Islet of Langerhans (tissue), 1 donor: ENCODE measurements around the gene MX2.
"Not testable (repeated sequence)": the region's sequence is repeated elsewhere in the genome, so short reads cannot be mapped to it uniquely, and the experiment has no call there.

Experiments
- FAIRE-seq: peaks from one replicate; lab custom pipeline; 2011; peaks lifted over from hg19 to GRCh38; lab: Jason Lieb, UNC

MX2 gene

GRCh38 chr21:41342035-41342434 is 19.8 kb upstream of the MX2 start:
- no peak for FAIRE-seq

GRCh38 chr21:41344146-41344545 is 17.7 kb upstream of the MX2 start:
- FAIRE-seq = no peak

DNA sequence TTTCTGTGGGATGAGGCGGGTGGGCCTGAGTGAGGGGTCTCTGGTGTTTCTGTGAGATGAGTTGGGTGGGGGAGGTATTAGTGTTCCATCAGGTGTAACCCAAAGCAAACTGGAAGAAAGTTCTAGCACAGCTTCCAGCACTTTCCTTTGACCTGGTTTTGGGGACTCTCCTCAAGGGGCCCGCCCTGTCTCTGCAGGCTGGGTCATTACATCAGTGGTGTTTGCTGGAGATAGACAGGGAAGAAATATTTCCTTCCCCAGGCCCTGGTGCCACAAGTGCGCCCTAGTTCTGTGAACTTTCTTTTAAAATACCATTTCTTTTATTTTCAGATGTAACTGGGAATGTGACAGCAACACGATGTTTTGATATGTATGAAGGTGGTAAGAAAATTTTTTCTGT is 16.5 kb upstream of the MX2 start:
- no peak for FAIRE-seq

- FAIRE-seq = no peak
Observed at GRCh38 chr21:41345934-41346685, 15.7 kb upstream of the MX2 start.

DNA sequence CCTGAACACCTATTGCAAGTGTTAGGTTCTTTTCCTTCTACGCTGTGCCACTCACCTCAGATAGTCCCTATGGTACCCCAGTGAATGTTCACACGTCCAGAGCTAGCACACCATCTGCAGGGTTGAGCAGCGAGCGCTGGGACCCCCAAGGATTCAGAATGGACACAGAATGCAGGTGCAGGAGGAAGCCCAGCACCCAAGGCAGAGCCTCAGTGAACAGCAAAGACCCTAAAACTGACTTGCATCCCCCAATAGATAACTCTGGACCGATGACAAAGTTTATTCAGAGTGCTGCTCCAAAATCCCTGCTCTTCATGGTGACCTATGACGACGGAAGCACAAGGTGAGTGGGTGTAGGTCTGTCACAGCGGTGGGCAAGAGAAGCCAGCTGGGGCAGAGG is 15.1 kb upstream of the MX2 start:
- no peak for FAIRE-seq

DNA sequence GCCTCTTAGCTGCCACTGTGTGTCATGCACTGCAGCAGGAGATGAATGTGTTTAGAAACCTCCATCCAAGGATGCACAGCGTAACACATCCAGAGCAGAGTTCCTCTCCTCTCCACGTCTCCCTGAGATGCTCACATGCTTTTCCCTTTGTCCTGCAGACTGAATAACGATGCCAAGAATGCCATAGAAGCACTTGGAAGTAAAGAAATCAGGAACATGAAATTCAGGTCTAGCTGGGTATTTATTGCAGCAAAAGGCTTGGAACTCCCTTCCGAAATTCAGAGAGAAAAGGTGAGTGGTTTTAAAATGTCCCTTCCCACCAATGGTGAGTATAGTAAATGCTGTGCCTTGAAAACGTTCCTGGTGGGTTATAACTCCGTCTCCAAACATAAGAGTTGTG is 13.4 kb upstream of the MX2 start:
- FAIRE-seq = no peak

DNA sequence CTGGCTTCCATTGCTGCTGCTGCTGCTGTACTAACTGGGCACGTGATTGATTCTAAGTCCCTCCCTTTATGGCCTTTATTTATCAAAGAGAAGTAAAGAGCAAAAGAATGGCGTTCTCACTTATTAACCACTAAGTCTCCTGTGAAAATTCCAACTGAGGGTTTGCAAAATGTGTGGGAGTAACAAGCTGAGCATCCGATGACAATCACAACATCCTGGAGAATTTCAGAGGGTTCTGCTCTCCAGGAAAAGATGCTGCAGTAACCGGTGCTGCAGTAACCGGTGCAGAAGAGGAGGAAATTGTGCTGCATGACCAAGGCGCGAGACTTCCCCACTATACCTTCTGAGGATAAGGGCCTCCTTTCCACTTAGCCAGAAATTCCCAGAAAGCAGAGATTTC is 12.7 kb upstream of the MX2 start:
- FAIRE-seq = no peak

DNA sequence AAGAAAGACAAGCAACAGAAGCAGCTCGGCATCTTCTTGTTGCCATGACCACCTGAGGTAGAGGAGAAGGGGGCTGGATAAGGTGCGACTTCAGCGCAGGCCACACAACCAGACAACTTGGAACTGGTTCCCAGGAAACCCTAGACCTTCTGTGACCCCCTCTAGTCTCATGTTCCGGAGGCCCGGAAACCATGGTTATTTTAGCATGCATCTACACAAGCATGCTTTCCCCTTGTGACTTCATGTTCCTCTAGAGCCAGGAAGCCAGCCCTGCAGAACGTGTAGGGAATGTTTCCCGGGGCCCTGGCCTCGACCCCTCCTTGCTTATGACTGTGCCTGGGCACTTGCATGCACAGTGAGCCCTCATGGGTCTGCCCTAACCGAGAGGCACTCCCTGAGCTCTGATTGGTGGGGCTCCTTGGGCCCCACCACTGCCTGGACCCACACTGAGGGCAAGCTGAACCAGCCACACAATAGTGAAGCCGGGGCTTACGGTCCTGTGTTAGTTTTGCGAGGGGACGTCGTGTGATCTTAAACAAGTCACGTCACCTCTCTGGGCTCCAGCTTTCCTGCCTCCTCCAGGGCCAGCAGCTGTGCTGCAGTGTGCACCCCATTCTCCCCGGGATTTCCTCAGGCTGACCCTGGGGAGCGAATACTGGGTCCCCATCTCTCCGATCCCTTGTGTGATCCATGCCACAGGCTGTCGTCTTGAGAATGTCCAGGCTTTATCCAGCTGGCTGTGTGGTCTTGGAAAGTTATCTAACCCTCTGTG is 12.0 kb upstream of the MX2 start:
- FAIRE-seq = no peak

DNA sequence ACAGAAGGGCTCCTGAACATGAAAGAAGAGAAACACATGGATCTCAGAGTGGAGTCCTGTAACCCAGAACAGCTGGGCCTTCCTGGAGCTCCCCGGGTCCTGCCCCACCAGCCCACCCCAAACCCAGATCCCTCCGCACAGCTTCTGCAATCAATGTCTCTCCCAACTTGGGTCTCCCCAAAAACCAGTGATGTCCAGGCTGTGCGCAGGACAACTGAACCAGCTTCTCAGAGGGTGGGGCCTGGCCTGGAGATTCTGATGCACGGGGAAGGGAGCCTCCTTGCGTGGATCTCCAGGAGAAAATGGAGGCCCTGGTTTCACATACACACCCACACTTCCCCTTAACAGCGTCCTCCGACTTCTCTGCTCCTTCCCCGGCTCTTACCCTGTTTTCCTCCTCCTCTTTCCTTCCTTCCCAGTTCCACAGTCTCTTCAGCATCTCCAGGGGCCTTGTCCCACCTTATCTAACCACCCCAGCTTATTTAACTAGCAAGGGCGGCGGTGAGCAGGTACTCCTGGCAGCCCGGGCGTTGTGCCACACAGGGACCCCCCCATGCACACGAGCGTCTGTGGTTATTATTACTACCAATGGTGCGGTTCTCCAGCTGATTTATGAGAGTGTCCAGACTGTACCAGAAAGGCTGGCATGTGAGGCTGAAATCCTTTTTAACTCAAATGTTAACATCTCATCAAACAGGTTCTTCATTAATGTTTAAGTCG is 11.2 kb upstream of the MX2 start:
- FAIRE-seq = no peak

DNA sequence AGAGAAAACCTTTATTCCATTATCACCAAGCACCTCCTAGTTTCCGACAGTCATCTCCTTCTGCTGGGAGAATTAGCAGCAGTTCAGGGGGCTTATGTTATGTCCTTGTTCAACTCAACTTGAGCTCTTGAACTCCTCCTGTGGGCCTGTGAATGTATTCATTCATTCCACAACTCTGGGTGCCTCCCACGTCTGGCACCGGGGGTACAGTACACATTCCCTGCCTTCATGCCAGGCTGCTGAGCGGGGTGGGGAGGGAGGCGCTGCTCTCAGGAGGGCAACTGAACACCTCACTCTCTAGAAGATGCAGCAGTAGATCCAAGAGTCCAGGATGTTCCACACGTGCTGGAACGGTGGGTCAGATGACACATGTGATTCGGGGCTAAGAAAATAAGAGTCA is 4.3 kb upstream of the MX2 start:
- FAIRE-seq = no peak

DNA sequence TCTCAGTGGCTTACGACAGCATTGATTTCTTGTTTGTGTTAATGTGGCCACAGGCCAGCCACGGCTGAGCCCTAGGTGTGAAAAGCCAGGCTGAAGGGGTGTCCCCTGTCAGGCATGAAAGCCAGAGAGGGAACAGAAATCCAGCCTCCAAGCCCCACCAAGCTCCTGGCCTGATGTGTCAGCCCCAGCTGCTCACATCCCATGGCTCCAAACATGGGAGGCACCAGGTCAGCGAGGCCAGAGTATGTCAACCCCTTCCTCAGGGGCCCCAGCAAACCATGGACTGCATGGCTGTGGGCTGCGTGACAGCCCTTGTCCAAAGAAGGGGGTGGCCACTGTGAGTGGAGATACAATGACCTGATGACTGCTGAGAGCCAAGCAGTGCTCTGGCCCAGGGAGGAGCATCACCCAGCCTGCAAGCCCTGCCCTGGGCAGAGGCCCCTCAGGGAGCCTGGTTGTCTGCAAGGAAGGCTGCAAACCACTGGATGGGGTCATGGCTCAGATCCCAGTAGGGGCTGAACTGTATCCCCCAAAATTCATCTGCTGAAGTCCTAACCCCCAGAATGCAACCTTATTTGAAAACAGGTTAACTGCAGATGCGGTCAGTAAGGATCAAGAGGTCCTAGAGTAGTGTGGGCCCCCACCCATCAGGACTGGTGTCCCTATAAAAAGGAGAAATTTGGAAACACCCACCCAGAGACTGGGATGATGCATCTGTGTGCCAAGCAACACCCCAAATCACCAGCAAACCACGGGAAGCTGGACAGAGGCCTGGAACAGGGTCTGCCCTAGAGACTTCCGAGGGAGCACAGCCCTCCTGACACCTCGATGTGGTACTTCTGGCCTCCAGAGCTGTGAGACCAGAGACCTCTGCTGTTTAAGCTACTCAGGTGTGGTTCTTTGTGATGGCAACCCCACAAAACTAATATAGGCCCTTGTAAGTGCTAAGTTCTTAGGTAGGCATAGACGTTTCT is 3.3 kb upstream of the MX2 start:
- no peak for FAIRE-seq

DNA sequence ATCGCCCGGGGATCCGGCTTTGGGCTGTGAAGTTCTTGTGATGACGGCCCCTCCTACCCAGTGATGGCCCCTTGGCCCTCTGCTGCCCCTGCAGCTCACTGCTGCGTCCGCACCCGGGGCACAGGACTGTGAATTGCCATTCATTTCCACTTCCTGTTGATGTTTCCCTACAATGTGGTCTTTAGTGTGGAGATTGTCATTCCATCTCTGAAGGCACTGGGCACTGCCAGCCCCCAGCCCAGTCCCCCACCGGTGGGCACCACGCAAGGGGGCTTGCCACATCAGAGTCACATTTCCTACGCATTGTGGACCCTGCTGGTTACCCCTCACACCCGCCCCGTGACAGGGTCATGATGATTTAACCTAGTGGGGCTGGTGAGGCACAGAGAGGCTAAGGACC is 2.5 kb upstream of the MX2 start:
- no peak for FAIRE-seq

GRCh38 chr21:41359754-41360071 is 2.1 kb upstream of the MX2 start:
- FAIRE-seq = not testable (repeated sequence)

GRCh38 chr21:41360072-41360821 is 1.6 kb upstream of the MX2 start:
- no peak for FAIRE-seq

DNA sequence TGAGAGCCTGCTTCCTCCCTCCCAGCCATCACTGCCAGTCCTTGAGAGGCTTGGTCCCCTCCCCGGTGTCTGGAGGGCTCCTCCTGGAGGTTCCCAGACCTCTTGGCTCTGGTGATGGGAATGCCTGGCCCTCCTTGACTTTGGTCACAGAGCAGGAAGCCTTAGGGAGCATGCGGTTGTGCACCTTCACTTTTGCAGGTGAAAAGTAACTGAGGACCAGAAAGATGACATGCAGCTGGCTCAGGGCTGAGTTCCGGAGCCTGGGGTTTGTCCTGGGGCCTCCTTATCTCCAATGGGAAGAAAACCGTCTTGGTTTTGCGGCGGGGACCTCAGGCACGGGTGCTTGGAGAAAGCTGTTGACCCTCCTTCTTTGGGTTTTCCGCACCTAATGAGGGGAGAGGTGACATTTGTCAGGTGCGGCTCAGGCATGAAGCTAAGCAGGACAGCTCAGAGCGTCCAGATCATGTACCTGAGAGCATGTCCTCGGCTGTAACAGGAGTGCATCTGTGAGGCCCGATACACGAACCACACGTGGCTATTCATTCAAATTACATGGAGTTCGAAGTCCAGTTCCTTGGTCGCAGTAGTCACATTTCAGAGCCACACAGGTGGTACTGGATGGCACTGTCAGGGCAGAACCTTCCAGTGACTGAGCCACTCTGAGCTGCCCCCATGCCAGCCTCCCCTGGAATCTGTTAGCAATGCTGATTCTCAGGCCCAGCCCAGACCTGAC is 608 bp upstream of the MX2 start:
- no peak for FAIRE-seq

DNA sequence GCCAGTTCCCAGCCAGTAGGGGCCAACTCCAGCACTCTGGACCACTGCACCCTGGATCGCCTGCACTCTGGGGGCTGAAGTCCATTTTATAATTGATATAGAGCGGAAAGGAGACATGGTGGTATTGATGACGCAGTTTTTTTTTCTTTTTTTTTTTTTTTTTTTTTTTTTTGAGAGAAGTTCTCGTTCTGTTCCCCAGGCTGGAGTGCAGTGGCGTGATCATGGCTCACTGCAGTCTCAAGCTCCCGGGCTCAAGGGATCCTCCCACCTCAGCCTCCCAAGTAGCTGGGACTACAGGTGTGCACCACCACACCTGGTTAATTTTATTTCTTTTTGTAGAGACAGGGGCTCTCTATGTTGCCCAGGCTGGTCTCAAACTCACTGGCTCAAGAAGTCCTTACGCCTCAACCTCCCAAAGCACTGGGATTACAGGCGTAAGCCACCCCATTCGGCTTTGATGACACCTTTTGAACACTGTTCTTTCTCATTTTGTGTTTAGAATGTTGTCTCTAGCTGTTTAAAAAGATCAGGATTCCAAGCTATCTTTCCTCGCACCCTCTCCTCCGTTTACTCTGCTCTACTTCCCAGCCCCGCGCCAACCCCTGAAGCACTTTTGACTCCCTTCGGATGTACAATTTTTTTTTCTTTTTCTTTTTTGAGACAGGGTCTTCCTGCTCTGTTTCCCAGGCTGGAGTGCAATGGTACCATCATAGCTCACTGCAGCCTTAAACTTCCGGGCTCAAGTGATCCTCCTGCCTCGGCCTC is 960 bp downstream of the MX2 start:
- FAIRE-seq = no peak

DNA sequence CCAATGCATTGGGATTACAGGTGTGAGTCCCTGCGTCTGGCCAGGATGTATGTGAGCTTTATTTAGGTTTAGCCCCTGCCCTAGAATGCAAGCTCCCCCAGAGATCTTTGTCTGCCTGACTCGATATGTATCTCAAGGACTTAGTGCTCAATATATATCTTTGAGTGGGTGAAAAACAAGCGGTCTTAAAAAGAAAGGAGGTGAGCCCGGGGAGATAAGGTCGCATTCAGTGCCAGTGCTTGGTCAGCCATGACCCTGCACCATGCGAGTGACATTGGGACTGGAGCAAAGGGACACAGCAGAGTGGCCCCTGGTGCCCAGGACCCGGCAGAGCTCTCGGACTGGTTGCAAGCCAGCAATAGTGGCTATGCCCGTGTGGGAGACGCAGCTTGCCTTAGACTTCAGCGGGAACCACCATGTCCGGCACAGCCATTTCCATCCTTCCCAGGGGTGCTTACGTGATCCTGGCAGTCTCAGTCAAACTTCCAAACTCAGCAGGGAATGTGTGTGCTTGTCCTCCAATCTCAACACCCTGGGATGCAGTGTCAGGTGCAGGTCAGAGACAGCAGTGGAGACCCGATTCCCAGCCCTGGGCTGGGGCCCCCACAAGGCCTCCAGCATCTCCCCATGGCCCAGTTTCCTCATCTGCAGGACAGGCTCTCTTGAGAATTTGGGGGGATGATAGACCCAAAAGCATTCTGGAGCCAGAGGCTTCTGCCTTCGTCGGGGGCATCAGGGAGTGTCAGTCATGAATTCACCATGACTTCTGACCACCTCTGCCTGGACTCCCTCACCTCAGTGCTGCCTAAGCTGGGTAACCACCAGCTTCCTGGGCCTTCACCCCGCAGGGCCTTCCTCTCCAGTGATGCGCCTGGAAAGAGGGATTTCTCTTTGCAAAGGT is 1.8 kb downstream of the MX2 start:
- FAIRE-seq = no peak

DNA sequence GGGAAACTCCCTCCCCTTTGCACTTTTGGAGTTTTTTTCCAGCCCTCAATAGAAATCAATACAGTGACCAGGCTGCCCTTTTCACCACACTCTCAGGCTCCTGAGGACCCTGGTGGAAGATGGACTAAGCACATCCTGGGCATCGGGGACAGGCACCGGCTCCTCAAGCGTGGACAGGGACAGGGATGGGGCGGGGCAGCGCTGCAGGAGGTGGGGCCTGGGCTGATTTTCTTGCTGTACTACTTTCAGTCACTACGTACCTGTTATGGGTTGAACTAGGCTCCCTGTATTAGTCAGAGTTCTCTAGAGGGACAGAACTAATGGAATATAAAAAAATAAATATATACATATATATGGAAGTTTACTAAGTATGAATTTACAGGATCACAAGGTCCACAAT is 2.5 kb downstream of the MX2 start:
- FAIRE-seq = no peak
